ENCODE measurements around the gene AFF3.

GRCh38 chr2:99925960-99926359, 216.4 kb downstream of the AFF3 start:
- TF ChIP-seq EZH2 (IDR thresholded peaks at IDR 0.05; ENCODE audit: low read length) (no peak), CTCF (optimal IDR thresholded peaks at IDR 0.05 in 1 of 3, IDR thresholded peaks at IDR 0.05 in 1 of 3, conservative IDR thresholded peaks at IDR 0.05 in 1 of 3; ENCODE audit: extremely low read depth in 1 of 3, insufficient read depth in 2 of 3, low read length in 3 of 3) (no peak)

Measured in keratinocyte (primary cell).